GM21360 (cell line): ENCODE measurements around the gene SAYSD1.
"Not testable (repeated sequence)": the region's sequence is repeated elsewhere in the genome, so short reads cannot be mapped to it uniquely, and the experiment has no call there.

Experiments used
- ATAC-seq: cut with Tn5 transposase; IDR thresholded peaks from one replicate; pipeline ENCODE4 v1.9.1; 2021; ENCODE audit warnings: mild to moderate bottlenecking, moderate library complexity; ENCODE audit not compliant: unreplicated experiment

Gene SAYSD1, protein sequence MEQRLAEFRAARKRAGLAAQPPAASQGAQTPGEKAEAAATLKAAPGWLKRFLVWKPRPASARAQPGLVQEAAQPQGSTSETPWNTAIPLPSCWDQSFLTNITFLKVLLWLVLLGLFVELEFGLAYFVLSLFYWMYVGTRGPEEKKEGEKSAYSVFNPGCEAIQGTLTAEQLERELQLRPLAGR

DNA sequence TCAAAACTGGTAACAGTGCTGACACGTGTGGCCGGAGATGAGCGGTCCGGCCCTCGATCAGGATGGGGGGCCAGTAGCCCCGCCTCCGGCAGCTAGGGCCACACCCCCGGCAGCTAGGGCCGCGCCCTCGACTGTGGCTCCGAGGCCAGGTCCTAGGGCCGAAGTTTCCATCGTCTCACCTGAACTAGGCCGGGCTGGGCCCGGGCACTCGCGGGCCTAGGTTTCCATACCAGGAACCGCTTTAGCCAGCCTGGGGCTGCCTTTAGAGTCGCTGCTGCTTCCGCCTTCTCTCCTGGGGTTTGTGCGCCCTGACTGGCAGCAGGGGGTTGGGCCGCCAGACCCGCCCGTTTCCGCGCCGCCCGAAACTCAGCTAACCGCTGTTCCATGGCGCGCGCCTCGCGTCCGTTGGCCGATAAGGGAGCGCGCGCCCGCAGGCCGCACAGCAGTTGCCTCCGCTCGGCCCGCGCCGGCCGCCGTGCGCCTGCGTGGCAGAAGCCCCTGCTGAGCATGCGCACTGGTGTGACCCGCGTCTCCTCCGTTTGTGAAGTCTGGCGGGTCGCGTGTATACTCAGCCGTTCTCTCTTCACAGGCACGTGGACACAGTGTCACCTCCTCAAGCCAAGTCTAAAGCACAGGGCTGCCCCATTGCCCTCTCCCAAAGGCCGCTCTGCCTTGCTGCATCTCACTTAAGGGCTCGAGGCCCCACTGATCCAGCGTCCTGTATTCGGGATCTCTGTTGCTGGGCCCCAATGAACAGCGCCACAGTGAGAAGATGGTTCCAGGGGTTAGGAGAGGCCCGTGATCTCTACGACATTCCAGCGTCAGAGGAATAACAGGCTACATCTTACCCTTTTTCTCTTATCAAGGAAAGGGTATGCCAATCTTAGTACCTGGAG is at the start of gene SAYSD1:
TSS of gene SAYSD1 (minus strand) at position 483 of the 896 bp plus-strand sequence. CDS start at position 386, 97 bp downstream.
- ATAC-seq: peak; percentile 85

DNA sequence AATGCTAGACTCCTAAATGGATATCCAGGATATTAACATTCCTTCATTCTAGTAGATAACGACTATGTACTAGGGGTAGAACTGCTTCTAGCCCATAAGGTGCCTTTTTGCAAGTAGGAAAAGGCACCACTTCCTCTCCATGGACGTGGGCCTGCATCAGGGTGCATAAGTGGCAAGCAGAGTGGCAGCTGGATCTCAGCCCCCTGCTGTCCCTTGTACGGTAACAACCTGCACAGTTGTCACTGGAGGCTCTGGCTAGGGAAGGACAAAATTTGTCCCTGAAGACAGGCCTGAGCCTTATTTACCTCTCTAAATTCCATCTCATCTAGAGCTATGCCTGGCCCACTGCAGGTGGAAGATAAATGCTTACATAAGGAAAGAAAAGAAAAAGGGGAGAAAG is 42.5 kb upstream of the SAYSD1 start:
- ATAC-seq: no peak

DNA sequence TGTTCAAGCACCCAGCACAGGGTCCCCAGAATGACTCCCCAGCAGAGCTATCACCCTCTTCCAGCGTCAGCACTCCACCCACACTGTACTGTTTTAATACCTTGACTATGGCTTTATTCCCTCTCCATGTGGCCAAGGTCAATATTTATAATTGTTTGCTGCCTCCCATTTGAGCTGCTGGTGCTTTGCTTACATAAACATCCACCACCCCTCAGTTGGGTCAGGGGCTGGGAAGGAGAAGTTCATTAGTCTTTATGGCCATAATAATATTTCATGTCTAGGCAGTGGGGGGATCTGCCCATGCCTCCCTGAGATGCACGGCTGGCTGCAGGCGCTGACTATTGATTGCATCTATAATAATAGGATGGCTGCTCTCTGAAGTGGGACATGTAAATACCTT is 41.8 kb upstream of the SAYSD1 start:
- no peak for ATAC-seq

DNA sequence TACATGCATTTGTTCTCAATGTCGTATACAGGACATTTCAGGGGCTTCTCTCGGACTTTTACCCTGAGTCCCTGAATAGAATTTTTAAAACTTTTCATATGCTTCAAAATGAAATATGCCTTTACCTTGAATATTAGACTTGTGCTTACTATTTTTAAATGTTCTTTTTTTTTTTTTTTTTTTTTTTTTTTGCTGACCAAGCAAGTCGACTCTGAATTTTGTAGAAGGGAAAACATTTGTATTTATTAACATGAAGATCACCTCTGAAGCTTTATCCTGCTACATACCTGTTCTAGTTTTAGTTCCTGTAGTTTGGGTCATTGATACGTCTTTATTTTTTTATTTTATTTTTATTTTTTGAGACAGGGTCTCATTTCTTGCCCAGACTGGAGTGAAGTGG is 39.7 kb upstream of the SAYSD1 start:
- no peak for ATAC-seq

DNA sequence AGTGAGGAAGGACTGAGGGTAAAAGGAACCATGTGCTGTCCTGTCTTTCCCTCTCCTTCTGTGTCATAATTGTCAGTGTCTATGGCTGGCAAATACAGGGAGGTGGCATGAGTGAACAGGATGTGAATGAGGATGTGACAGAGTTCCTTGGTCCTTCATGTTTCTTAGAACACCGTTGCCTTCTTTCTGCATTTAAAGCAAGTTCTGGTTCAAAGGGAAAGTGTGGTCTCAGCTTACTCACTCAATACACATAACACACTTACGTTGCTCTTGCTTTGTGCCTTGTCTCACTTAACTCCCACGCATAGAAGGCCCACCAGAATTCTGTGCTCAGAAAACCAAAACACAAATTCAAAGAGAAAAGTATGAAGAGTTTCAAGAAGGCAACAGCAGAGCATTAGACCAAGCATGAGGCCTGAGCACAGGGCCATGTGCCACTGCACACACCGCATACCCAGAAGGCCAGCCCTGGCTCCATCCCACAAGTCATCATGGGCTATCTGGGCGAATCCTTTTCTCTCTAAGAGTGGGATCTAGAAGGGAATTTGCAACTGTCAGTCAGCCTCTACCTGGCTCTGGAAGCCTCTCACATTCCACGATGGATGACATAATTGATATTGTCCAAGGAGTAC is 38.9 kb upstream of the SAYSD1 start:
- no peak for ATAC-seq

DNA sequence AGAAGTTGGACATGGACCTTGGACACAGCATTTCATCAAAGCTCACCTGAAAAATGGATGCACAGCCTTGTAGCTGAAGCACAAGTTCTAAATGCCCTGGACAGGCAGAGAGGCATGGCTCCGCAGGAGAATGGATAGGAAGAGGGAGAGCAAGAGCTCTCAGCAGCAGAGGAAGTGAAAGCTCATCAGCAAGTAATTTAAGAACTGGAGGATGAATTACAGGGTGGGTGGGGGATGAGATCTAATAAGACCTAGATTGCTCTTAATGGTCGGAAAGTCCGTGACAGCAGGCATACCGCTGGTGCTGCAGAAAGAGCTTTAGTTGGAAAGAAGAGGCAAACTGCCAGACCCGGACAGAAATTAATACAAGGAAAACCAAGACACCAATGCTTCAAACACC is 37.3 kb upstream of the SAYSD1 start:
- no peak for ATAC-seq

DNA sequence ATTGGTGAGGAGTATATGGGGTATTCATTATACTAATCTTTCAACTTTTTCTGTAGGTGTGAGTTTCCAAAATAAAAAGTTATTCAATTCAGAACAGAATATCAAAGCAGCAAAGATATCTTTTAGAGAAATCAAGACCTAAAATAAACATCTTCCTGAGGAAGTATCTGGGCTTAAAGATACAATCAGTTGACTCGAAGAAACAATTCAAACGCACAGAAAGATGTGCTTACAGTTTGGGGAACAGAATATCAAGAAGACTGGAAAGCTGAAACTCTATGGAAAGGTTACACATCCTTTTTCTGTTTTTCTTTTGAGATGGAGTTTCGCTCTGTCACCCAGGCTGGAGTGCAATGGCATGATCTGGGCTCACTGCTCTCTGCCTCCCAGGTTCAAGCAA is 36.2 kb upstream of the SAYSD1 start:
- no peak for ATAC-seq

DNA sequence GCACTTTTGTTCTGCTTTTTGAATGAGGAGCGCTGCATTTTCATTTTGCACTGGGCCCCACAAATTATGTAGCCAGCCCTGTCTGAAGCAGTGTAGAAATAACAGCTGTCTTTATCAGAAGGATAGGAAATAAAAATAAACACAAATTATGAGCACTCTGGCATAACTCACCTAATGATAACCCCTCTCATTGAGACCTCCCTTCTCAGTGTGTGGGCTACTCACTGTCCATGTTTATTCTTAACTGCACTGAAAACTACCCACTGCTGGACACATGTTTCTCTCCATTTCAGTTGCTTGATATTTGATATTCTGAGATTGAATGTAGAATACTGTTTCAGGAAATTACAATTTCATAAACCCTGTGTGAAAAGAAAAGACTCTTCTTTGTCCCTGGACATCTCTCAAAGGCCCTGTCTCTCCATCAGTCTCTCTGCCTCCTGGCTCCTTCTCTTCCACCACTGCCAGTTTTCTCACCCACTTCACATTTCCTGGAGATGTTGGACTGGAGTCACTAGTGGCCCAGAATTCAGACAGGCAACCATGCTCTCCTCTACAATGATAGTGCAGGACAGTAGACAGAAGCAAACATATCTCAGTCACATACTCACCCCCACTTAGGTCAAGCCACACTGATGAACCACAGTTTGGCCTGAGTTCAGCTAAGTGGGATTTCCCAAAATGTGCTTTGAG is 29.6 kb upstream of the SAYSD1 start:
- no peak for ATAC-seq

DNA sequence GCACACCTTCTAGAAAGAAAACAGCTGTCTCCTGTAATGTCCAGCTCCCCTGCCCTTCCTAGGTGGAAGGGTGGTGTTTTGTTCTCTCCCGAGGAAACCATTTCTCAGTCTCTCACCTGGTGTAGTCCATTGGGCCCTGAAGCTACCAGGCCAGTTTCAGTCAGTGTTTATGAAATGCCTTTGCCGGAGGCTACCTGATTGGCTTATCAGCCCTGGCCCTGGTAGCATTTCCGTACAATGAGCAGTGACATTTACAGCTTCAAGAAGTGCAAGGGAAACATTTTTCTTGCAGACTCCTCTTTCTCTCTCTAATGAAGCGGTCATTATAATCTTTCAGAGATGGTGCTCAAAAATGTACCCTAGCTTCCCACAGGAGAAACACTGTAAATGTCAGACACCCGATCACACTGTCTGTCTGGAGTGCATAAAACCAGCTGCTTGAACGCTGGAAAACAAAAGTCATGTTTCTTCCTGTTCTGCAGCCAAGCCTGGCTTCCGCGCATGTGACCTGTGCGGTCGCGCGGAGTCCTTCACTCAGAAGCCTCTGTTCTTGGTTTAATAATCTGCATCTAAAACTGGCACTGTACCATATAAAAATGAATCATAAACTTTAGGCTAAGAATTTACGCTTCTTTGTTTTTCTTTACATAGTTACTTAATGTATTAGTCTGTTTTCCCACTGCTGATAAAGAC is 28.4 kb upstream of the SAYSD1 start:
- ATAC-seq: no peak

DNA sequence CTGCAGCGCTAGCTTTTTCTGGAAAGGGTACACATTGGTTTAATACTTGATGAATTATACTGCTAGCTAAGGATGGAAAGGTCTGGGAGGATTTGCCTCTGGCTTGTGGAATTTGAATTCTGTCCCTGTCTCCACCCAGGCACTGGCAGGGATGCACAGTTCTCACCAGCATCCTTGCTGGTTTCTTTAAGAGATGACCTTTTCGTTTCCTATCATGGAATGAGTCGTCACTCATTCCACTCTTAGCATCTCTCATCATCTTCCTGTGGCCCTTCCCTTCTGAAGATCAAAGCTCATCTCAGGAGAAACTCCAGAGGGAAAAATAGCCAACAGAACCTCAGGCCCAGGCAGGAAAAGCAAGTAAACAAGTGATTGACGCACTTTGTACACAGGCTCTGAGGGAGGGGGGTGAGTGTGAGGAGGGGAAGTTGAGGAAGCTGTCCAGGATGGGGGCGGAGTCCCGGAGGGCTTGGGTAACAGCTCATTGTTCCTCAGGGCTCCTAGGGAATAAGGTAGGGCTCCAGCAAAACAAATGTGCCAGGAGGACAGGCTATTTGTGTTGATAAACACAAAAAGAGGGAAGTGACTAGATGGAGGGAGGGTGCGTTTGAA is 25.7 kb upstream of the SAYSD1 start:
- no peak for ATAC-seq

DNA sequence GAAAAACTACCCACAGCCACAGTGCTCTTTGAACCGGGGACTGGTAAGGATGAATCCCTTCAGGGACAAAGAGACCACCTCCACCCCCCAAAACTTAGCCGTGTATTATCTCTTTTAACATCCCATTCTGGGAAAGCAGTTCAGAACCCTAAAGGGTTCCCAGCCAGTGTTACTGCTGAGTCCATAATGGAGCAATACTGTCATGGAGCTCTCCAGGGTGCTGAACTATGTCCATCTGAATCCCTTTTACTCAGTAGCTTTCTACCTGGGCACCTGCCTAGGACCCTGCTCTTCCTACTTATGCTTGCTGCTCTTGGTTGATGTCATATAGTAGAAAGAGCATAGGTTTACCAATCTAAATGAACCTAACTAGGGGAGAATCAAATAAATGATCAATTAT is 22.3 kb upstream of the SAYSD1 start:
- ATAC-seq: no peak

DNA sequence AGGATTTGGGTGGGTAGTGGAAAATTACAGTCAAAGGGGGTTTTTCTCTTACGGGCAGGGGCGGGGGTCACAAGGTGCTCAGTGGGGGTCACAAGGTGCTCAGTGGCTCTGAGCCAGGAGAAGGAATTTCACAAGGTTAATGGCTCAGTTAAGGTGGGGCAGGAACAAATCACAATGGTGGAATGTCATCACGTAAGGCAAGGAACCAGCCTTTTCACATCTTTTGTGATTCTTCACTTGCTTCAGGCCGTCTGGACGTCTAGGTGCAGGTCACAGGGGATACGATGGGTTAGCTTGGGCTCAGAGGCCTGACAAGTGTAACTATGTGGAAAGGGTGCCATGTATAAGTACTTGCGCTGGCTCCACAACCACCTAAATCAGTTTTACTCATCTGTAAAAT is 21.2 kb upstream of the SAYSD1 start:
- not testable (repeated sequence) for ATAC-seq

DNA sequence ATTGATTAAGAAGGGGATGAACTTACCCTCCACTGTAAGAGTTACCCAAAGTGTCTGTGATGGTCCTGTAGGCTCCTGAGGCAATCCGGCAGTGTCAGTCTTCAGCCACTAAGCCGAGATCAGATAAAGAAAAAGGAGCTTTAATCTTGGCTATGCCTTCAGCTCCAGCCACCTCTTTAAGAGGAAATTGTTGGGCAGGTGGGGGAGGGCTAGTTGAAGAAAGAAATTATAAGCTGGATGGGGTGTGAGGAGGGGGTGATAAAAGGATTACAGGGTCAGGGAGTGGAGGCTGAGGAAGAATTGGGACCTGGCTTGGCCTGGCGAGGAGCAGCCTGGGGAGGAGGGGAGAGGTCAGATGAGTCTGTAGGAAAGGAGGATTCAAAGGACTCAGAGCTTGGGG is 19.8 kb upstream of the SAYSD1 start:
- not testable (repeated sequence) for ATAC-seq

DNA sequence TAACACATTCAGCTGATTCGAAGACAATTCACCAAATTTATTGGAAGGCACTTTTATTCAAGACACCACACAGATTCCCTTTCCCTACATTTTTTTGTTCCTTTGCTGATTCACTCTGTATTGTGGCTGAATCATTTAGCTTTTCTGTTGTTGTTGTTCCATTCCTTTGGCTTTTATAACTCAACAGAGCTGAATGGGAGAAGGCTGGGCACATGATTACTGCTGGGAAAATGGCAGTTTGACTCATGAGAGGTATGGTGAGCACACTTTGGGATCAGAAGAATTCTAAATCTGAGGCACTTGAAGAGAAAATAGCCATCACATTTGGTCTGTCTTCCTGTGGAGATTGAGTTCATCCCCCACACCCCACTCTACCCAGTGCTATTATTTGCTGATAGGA is 15.7 kb upstream of the SAYSD1 start:
- no peak for ATAC-seq

DNA sequence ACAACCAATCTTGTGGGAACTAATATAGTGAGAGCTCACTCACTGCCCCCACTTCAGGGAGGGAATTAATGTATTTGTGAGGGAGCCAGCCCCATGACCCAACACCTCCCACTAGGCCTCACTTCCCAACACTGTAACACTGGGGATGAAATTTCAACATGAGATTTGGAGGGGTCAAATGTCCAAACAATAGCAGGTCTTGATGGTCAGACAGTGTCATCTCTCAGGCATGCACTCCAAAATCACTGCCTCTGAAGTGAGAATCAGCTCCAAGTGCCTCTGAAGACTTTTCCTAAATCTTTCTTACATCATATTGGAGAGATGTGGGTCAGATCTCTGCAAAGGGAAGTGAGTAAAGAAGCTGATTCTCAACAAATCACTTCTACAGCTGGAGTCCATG is 13.8 kb upstream of the SAYSD1 start:
- no peak for ATAC-seq

DNA sequence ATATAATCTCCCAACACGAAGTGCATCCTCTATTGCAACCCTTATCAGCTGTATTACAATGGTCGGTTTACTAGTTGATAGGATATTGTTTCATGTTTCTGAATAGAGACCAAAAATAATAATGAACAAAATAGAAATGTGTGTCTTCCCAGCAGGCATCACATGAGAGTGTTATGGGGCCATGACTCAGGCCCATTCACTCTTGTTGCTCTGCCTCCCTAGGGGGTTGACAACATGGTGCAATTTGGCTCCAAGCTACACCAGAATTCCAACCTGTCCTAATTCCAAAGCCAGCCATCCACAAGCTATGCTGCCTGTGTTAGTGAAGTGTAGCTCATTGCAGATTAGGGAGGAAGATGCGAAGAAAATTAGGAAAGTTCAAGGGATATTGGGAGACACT is 13.1 kb upstream of the SAYSD1 start:
- no peak for ATAC-seq

DNA sequence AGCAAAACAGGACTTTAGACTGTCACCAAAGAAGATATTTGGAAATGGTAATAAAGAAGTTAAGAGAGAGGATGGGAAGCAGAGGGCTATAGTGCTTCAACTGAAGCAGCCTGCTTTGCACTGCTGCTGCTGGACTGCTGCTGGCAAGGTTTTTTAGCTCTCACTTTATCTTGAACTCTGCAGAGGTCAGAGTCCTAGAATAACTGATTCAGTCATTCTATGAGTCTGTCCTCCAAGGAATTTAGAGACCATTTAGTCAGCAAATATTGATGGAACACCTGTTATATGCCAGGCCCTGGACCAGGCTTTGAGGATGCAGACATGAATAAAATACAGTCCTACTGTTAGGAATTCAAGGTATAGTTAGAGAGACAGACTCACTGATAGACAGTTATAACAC is 9.1 kb upstream of the SAYSD1 start:
- no peak for ATAC-seq

DNA sequence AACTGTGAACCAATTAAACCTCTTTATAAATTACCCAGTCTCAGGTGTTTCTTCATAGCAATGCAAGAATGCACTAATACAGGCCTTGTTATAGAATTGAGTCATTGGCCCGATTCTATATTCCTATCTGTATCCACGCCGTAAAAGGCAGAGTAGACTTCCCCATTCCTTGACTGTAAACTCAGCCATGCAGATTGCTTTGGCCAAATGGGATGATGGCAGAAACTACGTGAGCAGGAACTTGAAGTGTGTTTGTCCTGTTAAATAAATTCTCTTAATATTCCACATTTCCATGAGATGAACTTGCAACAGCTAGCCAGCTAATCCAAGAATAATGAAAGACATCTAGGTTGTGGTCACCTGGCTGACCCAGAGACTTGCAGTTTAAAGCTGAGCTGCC is 3.9 kb upstream of the SAYSD1 start:
- no peak for ATAC-seq

DNA sequence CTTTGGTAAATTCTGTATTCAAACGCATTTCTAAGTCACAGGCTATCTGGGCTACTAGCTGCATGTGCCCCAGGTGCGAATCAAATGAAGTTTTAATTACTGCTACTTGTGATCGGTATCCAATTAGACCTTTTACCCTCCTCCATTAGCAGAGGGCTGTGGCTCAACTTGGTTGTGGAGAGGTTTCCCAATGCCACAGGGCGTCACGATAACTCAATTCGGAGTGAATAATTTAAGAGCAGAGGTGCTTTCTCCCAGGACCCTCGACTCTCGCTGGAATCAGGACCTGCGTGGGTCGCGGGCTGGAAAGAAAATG is 640 bp downstream of the SAYSD1 start:
- peak; percentile 18 for ATAC-seq

DNA sequence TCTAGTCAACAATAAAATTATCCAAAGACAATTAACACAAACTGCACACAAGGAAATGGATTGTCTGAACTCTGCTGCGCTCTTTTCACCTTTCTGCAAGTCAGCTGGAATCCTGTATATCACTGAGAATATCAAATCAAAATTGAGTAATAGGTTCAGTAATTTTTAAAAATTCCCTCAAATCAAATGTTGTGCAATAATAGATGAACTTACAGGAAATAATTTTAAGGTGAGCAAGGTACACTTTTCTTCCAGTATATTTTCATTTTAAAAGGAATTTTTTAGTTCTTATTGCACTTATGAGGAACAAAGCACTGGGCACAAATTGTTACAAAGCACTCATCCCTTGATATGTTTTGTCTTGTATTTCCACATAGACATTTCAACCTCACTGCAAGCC is 1.2 kb downstream of the SAYSD1 start:
- ATAC-seq: no peak

DNA sequence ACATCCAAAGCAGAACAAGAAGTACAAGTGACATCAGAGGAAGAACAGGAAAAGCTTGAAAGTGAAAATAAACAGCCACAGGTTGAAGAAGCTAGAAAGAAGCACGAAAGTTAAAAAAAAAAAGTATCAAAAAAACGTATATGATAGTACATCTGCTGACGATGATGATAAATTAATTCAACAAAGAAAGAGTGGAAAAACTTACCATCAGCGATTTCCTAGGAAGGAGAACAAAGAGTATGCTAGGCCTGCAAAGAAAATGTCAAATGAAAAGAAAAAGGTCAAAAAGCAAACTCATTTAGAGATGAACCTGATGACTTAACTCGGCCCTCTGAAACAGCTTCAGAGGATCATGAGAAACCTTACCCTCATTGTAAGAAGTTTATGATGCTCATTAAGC is 3.7 kb downstream of the SAYSD1 start:
- no peak for ATAC-seq
